KOPT-K1 (cell line): Measurements from ENCODE around the gene INMT.

ENCODE experiments used
- H3K27ac ChIP-seq: fragments of 200-600 bp; sonication (generic); 2 replicates; pipeline ENCODE4 v1.5.1; 2016; ENCODE audit warnings: antibody characterized with exemption, mild to moderate bottlenecking, low read depth, low read length; ENCODE audit not compliant: poor library complexity, severe bottlenecking
- H3K36me3 ChIP-seq: fragments of 200-600 bp; sonication (generic); 2 replicates; pipeline ENCODE4 v1.5.1; 2017; ENCODE audit warnings: antibody characterized with exemption, mild to moderate bottlenecking, low read length, moderate library complexity; ENCODE audit not compliant: insufficient read depth
- H3K9me3 ChIP-seq: fragments of 200-600 bp; sonication (generic); 2 replicates; pipeline ENCODE4 v1.5.1; 2017; ENCODE audit warnings: antibody characterized with exemption, low read length, mild to moderate bottlenecking; ENCODE audit not compliant: insufficient read depth, poor library complexity, severe bottlenecking

INMT gene

DNA sequence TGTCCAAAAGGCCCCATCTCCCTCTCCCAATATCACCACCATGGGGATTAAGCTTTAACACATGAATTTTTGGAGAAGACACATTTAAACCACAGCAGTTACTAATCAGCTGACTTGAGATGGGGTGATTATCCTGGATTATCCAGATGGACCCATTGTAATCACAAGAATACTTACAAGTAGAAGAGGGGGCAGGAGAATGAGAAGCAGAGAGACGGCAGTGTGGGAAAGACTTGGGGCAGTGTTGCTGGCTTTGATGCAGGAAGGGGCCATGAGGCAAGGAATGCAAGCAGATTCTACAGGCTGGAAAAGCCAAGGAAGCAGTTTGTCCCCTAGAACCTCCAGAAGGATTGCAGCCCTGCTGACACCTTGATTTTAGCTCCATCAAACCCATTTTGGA lies 30.7 kb upstream of the INMT start:
- Histone ChIP-seq H3K9me3 (peaks cover 36% of the 10 kb centered on the region), H3K27ac (no peak overlapping the region), H3K36me3 (no peaks in the 10 kb centered on the region)

DNA sequence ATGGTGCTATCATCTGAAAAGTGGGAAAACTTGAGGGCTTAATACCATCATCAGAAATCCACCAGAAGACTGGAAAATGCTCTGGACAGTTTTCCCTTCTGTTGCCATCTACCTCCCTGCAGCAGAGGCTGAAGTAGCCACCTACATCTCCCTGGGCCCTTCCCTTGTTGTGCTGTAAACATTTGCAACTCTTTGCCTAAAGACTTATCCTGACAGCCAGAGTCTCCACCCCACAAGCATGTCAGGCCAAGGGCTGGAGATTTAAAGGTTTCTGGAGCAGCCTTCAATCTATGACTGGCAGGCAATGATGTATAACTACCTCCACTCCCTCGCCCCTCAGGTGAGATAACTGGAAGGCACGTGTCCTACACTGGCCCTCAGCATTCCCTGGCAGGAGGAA lies 29.7 kb upstream of the INMT start:
- Histone ChIP-seq H3K27ac (no peak overlapping the region), H3K36me3 (no peaks in the 10 kb centered on the region)

DNA sequence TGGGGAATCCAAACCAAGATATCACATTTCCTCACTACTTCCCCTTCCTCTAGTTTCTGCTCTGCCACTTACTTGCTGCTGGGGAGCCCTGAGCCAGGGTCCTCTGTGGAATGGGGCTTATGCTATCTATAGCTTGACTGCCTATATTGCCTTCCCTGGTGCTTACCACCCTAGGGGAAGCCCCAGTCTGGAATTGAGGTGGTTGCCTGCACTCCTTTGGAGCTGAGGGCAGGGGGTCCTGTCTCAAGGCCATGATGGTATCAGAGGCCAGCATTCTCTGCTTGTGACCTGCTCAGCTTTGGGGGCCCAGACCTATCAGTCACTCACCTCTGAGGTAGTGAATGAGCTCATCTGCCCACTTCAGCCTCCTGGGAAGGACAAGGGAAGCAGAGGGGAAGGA lies 29.3 kb upstream of the INMT start:
- Histone ChIP-seq H3K36me3 (no peaks in the 10 kb centered on the region), H3K9me3 (peaks cover 29% of the 10 kb centered on the region), H3K27ac (no peak overlapping the region)

More for the DNA sequence above, 29.7 kb upstream of the INMT start:
- H3K9me3 ChIP-seq, result peaks cover 34% of the 10 kb centered on the region

DNA sequence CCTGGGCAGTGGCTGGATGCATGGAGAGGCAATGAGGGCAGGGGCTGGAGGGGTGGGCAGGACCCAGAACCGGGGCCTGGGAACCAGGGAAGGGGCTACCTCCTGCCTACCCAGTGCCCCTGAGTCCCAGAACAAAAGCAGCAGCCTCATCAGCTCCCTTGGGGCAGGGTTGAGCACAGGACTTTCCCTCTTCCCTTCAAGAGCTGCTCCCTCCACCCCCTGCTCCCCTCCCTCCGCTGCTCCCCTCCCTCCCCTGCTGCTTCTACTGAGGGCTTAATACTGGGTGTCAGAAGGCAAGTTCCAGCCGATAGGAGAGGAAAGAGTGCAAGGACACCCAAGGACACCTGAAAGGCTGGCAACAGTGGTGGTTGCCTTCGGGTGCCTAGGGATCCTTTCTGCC lies 28.2 kb upstream of the INMT start:
- Histone ChIP-seq H3K27ac (no peak overlapping the region), H3K36me3 (no peaks in the 10 kb centered on the region), H3K9me3 (peaks cover 18% of the 10 kb centered on the region)

DNA sequence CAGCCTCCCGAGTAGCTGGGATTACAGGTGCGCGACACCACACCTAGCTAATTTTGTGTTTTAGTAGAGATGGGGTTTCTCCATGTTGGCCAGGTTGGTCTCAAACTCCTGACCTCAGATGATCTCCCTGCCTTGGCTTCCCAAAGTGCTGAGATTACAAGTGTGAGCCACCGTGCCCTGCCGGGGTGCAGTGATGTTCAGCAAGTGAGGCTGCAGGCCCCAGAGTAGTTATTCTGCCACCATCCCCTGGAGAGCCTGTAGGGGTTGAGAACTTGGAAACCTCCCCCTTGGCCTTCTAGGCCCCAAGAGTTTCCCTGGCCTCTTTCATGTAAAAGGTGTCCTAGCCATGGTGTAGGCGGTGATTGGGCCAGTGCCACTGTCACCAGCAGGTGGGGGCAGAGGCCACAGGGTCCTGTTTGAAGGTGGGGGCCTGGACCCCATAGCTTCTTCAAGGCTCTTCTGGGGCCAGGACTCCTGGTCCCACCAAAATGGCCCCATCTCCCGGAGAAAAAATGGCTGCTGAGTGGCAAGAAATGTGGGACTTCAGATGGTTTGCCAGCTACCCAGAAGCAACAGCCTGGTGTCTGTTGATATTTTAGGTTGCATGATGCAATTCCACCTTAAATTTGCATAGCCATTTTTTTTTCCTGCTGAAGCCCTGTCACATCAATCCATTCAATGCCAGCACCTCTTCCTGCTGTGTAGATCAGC lies 25.5 kb upstream of the INMT start:
- Histone ChIP-seq H3K36me3 (no peaks in the 10 kb centered on the region), H3K9me3 (no peaks in the 10 kb centered on the region), H3K27ac (peak overlapping the region; percentile 73)

DNA sequence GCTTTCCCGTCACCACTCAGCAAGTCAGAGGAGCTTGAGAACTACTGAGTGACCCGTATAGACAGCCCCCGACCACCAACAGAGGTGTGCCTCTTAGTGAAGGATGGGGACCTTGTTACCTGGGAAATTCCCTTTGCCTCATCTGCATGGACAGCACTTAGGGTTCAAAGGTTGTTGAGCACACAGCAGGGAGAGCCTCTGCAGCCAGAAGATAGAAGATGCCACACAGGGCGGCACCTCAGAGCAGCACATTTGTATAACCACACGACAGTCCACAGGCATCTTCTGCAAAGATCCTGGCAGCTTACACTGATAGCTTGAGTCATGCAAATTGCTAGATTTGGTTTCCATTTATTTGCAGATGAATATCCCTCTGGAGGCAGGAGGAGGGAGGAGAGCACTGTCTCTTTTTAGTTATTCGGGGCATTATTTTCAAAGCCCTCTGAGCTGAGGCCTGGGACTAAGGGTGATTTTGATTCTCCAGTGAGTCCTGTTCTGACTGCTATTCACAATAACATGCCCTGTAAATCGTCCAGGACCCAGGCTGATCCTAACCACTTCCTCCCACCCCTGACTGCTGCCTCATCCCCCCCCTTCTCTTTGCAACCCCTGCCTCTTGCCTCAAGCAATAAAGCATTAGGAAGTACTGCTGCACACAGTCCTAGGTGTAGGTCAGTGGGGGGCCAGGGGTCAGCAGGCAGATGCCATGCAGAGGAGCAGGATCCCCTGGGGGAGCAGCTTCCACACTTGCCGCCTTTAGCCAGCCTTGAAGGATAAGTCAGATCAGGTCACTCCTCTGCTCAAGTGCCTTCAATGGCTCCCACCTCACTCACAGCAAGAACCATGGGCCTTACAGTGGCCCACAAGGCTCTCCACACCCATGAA lies 24.6 kb upstream of the INMT start:
- H3K36me3 ChIP-seq, result no peaks in the 10 kb centered on the region
- no peaks in the 10 kb centered on the region for H3K9me3 ChIP-seq
- H3K27ac ChIP-seq, result peak overlapping the region; percentile 73

DNA sequence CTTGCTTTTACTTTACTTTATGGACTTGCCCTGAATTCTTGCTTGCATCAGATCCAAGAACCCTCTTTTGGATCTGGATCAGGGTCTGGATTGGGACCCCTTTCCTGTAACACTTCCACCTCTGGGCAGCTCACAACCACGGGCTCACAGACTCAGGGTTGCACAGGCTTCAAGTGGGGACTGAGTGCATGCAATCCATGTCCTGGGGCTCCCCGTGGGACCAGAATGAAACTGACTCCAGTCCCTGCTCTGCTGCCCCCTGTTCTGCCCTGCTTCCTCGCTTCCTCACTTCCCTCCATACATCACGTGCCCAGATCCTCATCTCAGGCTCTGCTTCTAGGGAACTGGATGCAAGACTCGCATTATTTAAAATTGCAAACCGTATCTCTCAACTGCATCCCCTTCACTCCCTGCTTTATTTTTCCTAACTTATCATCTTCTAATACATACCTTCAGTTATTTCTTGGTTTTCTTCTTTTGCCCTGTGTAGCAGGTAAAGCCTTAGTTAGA lies 23.3 kb upstream of the INMT start:
- Histone ChIP-seq H3K27ac (no peak overlapping the region), H3K9me3 (no peaks in the 10 kb centered on the region), H3K36me3 (no peaks in the 10 kb centered on the region)

DNA sequence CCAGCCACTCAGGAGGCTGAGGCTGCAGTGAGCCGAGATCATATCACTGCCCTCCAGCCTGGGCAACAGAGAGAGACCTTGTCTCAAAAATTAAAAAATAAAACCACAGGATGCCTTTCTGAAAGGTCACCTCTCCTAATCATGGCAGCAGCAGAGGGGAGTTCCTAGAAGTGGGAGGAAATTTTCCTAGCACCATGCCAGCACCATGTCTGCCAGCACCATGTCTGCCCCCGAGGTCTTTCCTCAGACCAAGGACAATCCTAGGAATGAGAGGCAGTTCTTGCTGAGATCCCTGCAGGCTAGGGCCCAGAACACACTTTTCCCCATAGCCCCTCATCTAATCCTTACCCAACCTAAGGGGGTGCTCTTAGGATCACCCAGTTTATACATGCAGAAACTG lies 22.3 kb upstream of the INMT start:
- Histone ChIP-seq H3K9me3 (no peaks in the 10 kb centered on the region), H3K27ac (no peak overlapping the region), H3K36me3 (no peaks in the 10 kb centered on the region)

DNA sequence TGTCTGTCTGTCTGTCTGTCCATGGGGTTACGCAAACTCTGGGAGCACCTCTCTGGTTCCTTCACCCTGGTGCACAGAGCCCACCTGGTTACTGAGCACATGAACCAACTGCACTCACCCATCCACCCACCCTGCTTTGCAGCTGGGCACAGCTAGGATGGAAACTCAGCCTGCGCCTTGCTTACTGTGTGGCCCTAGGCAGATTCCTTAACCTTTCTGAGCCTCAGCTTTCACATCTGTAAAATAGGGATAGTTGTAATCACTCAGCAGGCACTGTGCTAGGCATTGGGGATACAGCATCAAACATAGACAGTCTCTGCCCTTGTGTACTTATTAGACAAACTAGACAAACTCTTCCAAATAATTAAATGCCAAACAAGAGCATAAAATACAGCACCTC lies 21.8 kb upstream of the INMT start:
- Histone ChIP-seq H3K27ac (no peak overlapping the region), H3K9me3 (no peaks in the 10 kb centered on the region), H3K36me3 (no peaks in the 10 kb centered on the region)

DNA sequence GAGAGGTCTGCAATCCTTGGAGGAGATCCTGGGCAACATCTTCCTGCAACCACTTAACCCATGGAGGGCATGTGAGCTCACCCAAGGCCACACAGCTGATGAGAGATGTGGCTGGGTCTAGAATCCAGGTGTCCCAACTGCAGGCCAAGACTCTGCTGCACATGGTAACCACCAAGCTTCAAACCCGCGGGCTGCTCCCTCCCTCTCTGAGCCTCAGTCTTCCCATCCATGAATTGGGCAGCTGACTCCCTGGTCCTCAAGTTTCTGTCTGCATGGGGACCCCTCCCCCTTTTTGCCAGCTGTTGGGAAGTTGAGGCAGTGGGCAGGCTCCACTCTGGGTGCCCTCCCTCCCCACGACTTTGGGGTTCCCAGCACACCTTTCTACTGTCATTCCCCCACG lies 20.9 kb upstream of the INMT start:
- Histone ChIP-seq H3K36me3 (no peaks in the 10 kb centered on the region), H3K27ac (no peak overlapping the region), H3K9me3 (no peaks in the 10 kb centered on the region)

DNA sequence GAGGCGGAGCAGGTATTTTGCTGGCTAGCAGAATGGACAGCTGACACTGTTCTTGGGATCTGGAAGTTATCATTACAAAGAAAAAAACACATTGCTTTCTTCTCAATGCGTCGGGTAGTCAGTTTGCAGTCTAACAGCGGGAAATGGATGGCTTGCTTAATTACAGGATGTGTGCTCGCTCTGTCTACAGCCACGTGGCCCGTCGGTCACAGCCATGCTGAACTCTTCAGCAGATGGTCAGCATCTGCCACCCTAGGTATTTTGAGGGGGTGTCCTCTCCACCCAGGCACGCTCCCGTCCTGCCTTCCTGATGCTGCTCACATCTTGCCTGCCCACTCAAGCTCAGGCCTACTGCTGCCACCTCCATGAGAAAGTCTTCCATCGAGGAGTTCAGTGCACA lies 20.4 kb upstream of the INMT start:
- no peaks in the 10 kb centered on the region for H3K9me3 ChIP-seq
- H3K27ac ChIP-seq, result no peak overlapping the region
- H3K36me3 ChIP-seq, result no peaks in the 10 kb centered on the region

DNA sequence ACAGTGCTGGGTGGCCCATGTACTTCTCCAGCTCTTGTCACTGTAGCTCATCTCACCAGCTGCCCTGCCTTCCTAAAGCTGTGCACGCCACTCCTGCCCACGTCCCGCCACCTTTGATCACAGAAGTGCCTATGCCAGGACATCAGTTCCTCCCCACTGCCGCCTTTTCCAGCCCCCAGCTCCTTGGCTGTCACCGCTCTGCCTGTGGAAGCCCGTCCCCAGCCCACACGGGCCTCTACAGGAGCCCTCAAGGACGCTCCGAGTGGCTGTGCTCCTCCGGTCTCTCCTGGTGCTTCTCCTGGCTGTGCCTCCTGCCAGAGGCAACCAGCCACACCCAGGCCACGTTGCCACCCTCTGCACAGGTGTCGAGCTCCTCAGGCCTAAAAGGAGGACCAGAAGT lies 19.3 kb upstream of the INMT start:
- no peaks in the 10 kb centered on the region for H3K36me3 ChIP-seq
- no peaks in the 10 kb centered on the region for H3K9me3 ChIP-seq
- H3K27ac ChIP-seq, result no peak overlapping the region

DNA sequence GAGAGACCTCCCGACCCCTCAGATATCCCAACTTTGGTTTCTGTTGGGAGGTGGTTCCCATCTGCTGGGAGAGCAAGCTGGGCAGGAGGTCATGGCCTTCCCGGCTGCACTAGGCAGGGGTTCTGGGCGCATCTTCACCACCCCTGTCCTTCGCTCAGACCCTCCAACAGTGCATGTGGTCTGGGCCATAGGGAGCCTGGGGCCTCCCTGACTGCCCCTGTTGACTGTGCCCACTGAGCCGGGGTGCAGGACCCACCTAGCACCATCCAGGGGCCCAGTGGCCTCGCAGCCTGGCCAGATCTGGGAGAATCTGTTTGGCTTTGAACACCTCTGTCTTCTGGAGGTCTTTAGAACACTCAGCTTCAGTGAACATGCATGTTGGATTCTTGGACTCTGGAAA lies 18.7 kb upstream of the INMT start:
- Histone ChIP-seq H3K36me3 (no peaks in the 10 kb centered on the region), H3K9me3 (no peaks in the 10 kb centered on the region), H3K27ac (no peak overlapping the region)

DNA sequence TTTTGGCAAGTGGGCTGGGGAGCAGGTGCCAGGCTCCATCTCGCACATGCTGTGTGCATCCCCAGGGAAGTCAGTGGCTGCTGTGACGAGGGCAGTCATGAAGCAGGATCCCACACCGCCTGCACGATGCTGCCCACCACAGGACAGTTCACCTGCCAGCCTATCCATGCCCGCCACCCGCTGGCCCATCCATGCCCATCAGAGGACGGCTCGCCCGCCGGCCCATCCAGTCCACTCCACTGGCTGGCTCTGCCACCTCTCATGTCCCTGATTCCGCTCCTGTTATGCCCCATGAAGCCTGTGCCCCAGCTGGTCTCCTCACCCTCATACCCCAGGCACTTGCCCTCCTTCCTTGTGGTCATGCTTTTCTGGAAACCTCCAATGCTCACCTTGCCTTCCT lies 18.2 kb upstream of the INMT start:
- no peaks in the 10 kb centered on the region for H3K36me3 ChIP-seq
- H3K27ac ChIP-seq, result no peak overlapping the region
- H3K9me3 ChIP-seq, result no peaks in the 10 kb centered on the region

DNA sequence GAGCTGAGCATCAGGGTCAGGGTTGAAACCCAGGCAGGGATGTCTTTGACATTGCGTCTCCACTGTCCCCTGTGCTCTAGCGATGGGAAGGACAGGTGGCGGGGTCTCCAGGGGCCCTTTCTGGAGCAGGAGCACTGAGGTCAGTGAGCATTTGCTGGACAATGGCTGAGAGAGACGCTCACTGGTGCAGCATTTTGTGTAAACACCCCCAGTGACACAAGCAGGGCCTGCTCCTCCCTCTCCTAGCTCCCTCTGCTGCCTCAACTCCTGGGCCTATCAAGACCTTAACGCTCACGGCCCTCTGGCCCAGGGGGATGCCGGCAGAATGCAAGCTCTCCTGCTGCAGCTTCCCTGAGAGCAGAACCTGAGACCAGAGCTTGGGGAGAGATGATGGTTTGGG lies 17.4 kb upstream of the INMT start:
- no peak overlapping the region for H3K27ac ChIP-seq
- H3K9me3 ChIP-seq, result no peaks in the 10 kb centered on the region
- no peaks in the 10 kb centered on the region for H3K36me3 ChIP-seq

DNA sequence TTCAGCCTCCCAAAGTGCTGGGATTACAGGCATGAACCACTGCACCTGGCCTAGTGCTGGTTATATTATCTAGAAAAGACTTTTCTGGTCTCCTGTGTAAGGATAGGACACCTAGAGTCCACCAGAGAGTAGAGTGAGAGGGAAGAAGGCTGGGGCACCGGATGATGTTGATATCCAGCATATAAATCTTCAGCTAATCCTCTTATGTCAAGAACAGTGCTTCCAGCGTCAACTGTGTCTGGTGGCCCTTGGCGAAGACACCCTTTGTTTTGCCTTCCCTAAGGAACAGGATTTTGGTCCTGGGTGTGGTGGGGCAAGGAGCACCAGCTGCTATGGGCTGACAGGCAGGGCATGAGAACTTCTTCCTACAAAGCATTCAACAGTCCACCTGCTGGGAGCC lies 16.3 kb upstream of the INMT start:
- H3K27ac ChIP-seq, result no peak overlapping the region
- no peaks in the 10 kb centered on the region for H3K9me3 ChIP-seq
- H3K36me3 ChIP-seq, result no peaks in the 10 kb centered on the region
